Daoy (cell line): ENCODE measurements around the gene DNHD1. TPM values are rescaled to one million over a fixed set of nuclear protein-coding genes. Genes with fewer than 3 reads are reported as not detected.
"Not testable (repeated sequence)": the region's sequence is repeated elsewhere in the genome, so short reads cannot be mapped to it uniquely, and the experiment has no call there.

ENCODE experiments used
- DNase-seq: peaks from one replicate; pipeline ENCODE4 v3.0.0-alpha.2; 2015; ENCODE audit warnings: low read depth
- total RNA-seq: library from RNA; depleted of rRNA; stranded (reverse); fragments of >200 nt; shearing (Covaris generic); gene quantifications from 2 replicates; pipeline ENCODE4 v1.2.3, GENCODE V29; 2014

Gene DNHD1
- total RNA-seq, 1 experiment from 2014 or later: 4.2 TPM

DNA sequence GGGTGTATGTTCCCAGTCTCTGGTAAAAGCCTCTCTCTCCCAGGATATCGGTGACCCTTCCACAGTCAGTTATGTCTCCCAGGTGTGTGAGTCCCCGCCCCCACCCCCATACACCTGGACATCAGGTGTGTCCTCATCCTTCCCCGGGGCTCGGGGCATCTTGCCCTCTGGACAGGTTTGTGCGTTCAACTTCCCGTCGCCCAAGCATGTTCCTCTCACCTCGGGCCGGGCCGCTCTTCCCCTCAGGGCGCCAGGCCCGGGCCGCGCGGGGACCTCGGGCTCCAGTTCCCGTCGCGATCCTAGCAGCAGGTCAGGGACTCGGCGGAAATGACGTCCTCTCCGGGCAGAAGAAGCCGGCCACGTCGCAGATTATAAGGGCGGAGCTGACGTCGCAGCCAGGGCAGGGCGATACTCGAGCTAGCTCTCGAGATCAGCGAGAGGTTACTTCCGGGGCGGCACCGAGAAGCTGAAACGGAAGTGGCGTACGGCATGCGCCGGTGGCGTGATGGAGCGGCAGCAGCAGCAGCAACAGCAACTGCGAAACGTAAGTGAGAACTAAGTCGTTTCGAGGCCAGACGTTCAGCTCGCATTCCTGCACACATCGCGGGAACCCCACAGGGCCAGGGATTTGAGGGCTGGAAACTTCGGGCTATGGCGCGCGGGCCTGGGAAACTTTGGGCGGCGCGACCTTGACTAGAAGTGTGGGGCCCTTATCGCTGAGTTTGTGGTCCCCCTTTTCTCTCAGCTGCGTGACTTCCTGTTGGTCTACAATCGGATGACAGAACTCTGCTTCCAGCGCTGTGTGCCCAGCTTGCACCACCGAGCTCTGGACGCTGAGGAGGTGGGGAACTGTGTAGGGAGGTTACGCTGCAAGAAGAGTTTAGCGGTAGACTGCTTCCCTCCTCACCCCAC, 15.8 kb upstream of the DNHD1 start, which contains the start of the genes ARFIP2 and TIMM10B:
ARFIP2 (minus strand) TSS at position 320 of the 912 bp plus-strand sequence. CDS start 910 bp downstream, outside the sequence.
TIMM10B (plus strand) TSS at position 490 of the 912 bp plus-strand sequence; CDS start at position 506, 16 bp downstream.
- peak; percentile 98 for DNase-seq

- no peak for DNase-seq
Measured at GRCh38 chr11:6481924-6482275, 15.2 kb upstream of the DNHD1 start.

DNA sequence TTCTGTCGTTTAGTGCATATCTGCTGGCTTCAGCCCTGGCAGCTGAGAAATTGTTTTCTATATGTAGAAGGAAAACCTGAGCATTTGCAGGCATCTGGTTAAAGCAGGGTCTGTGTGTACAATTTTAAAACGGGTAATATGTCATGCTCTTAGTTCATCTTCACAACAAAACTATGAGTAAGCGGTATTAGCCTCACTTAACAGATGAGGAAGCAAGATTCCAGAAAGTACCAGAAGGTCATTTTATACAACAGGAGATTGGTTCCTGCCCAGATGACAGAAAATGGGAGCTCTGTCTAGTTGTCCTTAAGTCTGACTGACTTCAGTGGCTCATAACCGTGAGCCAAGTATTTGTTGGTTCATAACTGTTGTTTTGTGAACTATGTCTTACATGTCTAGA, 14.6 kb upstream of the DNHD1 start:
- DNase-seq: no peak

DNA sequence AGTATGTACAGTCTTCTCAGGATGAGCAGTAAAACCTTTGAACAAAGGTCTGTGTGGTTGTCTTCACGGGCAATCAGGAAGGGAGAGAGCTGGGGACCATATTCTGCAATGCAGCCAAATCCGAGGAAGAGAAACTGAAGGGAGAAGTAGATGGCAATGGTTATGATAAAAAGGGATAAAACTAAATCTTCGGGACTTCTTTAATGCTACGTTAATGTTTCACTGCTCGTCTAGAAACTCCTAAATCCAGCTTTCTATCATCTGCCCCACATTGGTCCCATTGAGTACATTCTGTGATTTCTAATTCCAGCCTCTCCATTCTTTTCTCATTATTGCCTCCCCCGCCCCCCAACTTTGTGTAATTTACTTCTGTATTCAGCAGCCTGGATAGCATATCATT, 14.1 kb upstream of the DNHD1 start:
- DNase-seq: no peak

DNA sequence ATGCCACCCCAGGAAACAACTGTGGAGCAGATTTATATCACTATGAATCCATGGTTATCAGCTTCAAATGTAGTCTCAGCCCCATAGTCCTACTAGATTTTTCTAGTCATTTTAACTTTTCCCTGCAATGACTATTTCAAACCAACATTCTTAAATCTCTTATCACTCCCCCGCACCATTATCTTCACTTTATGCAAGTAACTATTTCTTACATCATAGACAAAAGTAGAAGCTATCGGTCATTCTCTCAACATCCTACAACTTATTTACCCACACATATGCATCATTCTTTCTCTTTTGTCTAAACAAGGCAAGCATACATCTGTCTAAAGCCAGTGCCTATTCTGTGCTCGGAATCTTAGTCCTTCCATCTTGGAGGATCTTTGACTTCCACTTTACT, 11.4 kb upstream of the DNHD1 start:
- DNase-seq: no peak

DNA sequence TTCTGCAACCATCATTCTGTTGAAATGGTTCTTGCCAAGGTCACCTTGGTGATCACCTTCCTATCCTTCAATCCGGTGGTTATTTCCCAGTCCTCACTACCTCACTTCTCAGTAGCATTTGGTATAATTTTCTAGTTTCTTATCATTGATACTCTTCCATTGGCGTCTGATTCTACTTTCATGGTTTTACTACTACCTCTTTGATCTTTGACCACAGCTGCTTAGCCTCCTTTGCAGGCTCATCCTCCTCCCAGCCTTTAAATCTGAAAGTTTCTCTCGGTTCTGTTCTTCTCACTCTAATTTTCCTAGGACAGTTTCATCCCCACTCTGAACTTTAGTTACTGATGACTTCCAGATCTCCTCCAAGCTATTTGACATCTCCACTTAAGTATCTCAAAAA, 10.8 kb upstream of the DNHD1 start:
- no peak for DNase-seq

DNA sequence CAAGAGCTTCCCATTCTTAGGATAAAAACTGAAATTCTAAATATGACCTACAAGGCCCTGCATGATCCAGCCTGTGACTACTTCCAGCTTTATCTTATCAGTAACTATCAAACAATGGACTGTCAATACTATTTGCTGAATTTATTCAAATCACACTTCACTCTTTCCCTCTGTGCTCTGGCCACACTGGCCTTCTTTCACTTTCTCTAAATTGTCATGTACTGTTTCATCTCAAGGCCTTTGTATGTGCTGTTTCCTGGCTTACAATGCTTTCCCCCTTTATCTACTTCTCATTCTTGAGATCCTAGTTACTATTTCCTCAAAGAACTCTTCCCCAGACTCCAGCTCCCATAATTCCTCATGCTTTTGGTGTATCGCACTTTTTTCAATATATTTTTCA, 10.1 kb upstream of the DNHD1 start:
- DNase-seq: no peak

GRCh38 chr11:6488342-6488741, 8.7 kb upstream of the DNHD1 start:
- no peak for DNase-seq

GRCh38 chr11:6488821-6489220, 8.3 kb upstream of the DNHD1 start:
- DNase-seq: no peak

- DNase-seq: no peak
Measured at GRCh38 chr11:6489306-6489705, 7.8 kb upstream of the DNHD1 start.

DNA sequence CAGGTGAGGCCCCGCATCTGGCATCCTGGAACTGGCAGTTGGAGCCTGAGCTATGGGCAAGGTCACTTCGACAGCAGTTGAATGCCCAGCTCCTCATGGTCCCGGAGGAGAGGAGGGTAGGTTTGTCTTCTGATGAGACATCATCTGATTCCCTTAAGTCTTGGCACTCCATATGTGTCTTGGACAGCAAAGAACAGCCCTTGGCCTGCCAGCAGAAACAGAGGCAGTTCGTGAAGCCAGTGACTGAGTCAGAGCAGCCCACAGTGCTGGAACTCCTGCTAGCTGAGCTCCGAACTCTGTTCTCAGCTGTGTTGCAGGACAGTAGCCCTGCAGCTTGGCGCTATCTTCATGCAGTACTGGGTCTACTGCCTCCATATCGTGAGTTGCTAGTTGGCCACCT, 1.0 kb downstream of the DNHD1 start:
- DNase-seq: no peak

DNA sequence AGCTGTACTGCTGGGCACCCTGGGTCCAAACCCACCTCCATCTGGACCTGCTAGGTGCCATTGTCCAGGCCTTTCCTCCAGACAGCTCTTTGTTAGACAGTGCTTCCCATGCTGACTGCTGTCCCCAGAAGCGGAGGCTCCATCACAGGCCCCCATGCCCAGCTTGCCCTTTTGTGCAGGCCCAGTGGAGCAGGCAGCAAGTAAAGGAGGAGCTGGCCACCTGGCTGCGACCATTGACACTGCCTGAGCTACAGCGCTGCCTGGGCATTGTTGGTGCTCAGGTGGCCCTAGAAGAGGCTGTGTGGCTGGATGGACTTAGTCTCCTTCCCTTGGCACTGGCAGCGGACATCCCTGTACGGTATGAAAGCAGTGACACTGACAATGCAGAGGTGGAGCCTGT, 1.5 kb downstream of the DNHD1 start:
- no peak for DNase-seq

GRCh38 chr11:6502382-6502781, 5.3 kb downstream of the DNHD1 start:
- DNase-seq: no peak

DNA sequence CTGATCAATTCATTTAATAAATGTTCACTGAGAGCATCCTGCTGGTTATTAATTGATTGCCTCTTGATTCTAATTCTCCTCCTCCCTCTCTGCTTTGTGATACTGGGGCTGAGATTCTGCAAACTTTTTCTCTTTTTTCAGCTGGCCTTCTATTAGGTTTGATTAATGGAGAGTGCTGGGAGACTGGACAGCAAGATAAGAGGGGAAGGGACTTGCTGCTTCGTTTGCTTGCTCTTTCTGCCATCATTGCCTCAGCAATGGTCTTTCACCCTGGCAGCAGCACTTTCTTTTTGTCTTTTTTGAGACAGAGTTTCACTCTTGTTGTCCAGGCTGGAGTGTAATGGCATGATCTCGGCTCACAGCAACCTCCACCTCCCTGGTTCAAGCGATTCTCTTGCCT, 7.1 kb downstream of the DNHD1 start:
- no peak for DNase-seq

DNA sequence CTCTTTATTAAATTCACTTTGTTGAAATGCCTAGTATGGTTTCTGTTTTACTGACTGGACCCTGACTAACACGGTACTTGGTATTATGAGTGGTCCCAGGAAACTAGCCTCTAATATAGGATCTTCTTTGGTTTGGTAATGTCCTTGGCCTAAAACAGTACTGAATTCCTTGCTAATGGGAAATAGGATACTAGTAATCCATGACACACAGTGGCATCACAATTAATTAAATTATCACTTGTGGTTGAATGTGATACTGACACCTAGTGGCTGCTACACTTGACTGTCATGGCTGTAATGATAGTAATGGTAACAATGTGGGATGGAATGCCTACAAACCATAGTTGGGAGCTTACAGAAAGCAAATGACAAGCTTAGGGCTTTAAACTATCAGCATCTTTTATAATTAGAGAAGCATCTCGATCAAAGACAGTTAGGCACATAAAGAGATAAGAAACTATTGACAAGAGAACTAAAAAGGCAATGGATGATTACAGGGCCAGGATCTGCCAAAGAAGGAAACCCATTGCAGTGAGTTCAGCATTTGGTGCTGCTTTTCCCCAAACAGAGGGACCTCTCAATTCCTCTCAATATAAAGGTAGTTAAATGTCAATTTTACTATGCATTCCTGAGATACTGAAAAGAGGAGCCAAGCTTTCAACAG, 8.6 kb downstream of the DNHD1 start:
- peak; percentile 49 for DNase-seq

DNA sequence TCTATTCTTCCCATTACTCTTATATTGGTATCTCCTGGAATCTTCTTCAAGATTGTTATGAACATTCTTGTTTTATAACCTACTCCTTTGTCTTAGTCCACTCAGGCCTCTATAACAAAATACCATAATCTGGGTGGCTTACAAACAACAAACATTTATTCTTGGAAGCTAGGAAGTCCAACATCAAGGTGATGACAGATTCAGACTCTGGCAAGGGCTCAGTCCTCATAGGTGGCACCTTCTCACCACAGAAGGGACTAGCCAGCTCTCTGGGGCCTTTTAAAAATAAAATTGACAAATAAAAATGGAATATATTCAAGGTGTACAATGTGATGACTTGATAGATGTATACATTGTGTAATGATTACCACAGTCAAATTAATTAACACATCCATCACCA, 19.8 kb downstream of the DNHD1 start:
- DNase-seq: no peak

DNA sequence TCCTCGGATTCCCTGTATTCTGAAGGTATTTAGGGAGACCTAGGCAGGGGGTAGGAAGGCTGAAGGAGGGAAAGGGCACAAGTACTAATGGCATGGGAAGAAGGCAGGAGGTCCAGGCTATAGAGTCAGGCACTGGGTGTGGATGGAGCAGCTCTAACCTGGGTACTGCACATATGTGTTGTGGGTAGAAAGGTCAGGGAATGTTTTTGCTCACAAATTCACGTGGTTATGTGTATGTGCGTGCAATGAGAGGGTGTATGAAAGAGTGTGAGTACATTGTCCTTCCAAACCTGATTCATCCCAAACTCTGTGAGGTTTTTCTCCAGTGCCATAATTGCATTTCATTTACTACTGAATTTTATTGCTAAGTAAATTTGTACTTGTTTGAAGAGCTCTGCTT, 23.2 kb downstream of the DNHD1 start:
- DNase-seq: no peak

- DNase-seq: not testable (repeated sequence)
Measured at GRCh38 chr11:6521946-6522345, 24.9 kb downstream of the DNHD1 start.

GRCh38 chr11:6523253-6523652, 26.2 kb downstream of the DNHD1 start:
- peak; percentile 35 for DNase-seq

DNA sequence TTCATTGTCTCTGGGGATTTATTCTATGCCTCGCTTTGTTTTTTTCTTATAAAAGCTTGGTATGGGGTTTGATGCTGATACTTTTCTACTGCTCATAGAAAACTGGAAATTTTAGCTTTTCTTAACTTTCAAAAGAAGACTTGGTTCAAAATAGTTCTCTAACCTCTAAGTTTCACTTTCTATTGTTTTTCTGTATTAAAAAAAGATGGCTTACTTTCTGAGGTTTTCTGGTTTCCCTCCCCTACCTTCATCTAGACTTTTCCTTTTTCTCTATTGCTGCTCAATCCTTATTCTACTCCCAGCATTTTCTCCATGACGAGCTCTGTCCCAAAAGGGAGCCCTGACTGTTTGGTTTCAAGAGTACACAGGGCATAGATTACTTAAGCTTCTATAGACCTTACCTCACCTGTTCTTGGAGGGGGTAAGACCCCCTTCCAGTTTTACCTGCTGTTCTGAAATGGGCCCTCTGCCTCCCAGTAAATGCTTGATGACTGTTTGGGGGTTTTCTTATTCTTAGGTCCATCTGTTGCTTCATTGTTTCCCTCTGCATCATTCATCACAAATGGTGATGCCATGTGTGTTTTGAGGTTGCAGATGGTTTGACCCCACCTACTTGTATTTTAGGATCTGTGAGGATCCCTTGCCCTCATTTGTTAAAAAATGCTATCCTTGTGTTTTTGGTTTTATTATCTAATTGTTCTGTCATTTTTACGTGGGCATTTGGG, 29.5 kb downstream of the DNHD1 start:
- DNase-seq: no peak

DNA sequence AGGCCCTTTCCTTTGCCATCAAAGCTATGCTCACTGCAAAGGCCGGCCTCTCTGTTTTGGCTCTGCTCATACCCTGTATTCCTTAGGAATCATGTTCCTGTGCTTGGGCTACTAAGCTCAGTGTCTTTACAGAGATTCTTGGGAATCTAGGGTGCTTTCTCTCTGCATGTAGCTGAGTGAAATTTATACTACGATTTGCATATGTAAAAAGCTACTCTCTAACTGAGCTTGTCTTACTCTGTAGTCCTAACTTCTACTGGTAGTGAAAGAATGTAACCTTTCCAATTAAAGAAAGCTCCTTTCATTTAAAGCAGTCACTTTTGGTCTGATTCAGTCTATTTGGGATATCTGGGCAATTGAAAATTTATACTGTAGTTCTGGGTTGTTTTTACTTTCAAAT, 32.2 kb downstream of the DNHD1 start:
- DNase-seq: no peak

GRCh38 chr11:6530848-6531247, 33.8 kb downstream of the DNHD1 start:
- DNase-seq: no peak
